Activated CD4-positive, alpha-beta T cell treated with anti-CD3 and anti-CD28 coated beads, Interleukin-2, amount 10 ng/mL, durations not matched to agents 24 days and 14 days (primary cell): ENCODE measurements around the gene SORCS2. TPM values are rescaled to one million over a fixed set of nuclear protein-coding genes. Genes with fewer than 3 reads are reported as not detected.

ENCODE experiments used
- DNase-seq: peaks from one replicate; pipeline ENCODE4 v3.0.0; 2022
- H3K27ac Mint-ChIP-seq: one replicate; pipeline ENCODE4 v1.8.0; 2022; ENCODE audit warnings: mild to moderate bottlenecking, mixed read lengths
- H3K27me3 Mint-ChIP-seq: one replicate; pipeline ENCODE4 v1.8.0; 2022; ENCODE audit warnings: mixed read lengths
- H3K36me3 Mint-ChIP-seq: one replicate; pipeline ENCODE4 v1.8.0; 2022; ENCODE audit warnings: low read depth, mild to moderate bottlenecking, mixed read lengths
- H3K4me1 Mint-ChIP-seq: one replicate; pipeline ENCODE4 v1.8.0; 2021; ENCODE audit warnings: mixed read lengths
- H3K4me3 Mint-ChIP-seq: one replicate; pipeline ENCODE4 v1.8.0; 2022; ENCODE audit warnings: mild to moderate bottlenecking, moderate library complexity, mixed read lengths
- H3K9me3 Mint-ChIP-seq: one replicate; pipeline ENCODE4 v1.8.0; 2021; ENCODE audit warnings: mixed read lengths
- intact Hi-C: fragments of 100-400 bp; cut with micrococcal nuclease; formaldehyde crosslinking; loops from one replicate; pipeline ENCODE4 v1.15.1; 2023
- total RNA-seq: library from RNA; stranded (reverse); gene quantifications from 2 replicates; pipeline ENCODE4 v1.2.3, GENCODE V29; 2022

The SORCS2 gene
- total RNA-seq, 1 donor from 2014 or later: not detected

DNA sequence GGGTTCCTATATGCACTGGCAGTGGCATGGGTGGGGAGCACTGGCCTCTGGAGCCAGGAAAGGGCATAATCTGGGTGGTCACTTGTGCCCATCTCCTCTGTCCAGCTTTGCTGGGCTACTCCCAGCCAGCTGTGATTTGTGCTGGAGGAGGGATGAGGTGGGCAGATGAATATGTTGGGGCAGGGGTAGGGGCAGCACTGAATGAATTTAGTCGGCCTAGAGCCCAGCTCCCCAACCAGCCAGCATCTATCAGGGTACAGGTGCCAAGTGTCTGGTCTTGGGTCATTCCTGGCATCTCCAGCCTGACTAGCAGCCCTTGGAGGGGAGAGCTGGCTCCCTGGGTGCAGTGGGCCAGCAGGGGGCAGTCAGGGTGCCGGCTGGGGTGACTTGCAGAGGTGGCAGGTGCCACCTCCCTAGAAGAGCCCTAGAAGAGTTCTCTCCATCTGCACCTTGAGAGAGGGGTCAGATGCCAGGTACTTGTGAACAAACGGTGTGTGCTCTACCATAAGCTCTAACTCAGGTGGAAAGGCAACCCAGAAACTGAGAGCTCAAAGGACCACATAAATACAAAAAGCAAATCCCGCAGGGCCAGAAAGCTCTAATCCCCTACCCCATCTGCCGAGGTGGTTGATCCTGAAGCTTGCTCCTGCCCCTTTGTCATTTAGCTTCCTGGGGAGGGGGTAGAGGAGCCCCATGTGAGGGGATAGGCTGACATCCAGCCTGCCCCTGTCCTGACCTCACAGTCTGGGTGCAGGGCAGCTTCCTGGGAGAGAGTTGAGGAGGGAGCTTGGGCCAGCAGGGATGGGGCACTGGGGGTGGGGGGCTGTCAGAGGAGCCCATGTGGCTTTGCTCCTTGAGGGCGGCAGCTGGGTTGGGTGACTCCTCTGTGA is 2.2 kb downstream of the SORCS2 start:
- no peaks in the 10 kb centered on the region for H3K9me3 Mint-ChIP-seq
- no peak overlapping the region for H3K4me3 Mint-ChIP-seq
- DNase-seq: peak; percentile 71
- no peaks in the 10 kb centered on the region for H3K36me3 Mint-ChIP-seq
- H3K27ac Mint-ChIP-seq: no peak overlapping the region
- H3K27me3 Mint-ChIP-seq: peaks cover 45% of the 10 kb centered on the region
- intact Hi-C loops: loop anchor here (5.0 kb wide), 1 partner anchor 523 kb away; no protein-coding TSS in a partner anchor
- H3K4me1 Mint-ChIP-seq: no peaks in the 10 kb centered on the region

DNA sequence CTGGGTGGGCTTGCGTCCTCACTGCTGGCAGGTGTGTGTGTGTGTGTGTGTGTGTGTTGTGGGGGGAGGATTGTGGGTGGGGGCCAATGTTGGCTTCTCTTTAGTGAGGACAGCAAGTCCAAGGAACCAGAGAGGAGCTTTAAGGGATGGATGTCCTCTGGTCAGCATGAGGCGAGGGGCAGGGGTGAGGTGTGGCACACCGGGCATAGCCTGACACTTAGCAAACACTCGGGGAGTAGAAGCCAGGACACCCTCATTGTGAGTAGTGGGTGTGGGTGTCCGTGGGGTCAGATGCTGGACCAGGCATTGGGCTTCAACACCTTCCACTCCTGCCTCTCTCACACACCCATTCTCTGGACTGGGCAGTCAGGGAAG is 2.8 kb downstream of the SORCS2 start:
- Mint-ChIP-seq H3K4me1 (no peaks in the 10 kb centered on the region), H3K27ac (no peak overlapping the region), H3K4me3 (no peak overlapping the region), H3K9me3 (no peaks in the 10 kb centered on the region), H3K36me3 (no peaks in the 10 kb centered on the region), H3K27me3 (peaks cover 42% of the 10 kb centered on the region)
- intact Hi-C loops: no loop called here
- no peak for DNase-seq

DNA sequence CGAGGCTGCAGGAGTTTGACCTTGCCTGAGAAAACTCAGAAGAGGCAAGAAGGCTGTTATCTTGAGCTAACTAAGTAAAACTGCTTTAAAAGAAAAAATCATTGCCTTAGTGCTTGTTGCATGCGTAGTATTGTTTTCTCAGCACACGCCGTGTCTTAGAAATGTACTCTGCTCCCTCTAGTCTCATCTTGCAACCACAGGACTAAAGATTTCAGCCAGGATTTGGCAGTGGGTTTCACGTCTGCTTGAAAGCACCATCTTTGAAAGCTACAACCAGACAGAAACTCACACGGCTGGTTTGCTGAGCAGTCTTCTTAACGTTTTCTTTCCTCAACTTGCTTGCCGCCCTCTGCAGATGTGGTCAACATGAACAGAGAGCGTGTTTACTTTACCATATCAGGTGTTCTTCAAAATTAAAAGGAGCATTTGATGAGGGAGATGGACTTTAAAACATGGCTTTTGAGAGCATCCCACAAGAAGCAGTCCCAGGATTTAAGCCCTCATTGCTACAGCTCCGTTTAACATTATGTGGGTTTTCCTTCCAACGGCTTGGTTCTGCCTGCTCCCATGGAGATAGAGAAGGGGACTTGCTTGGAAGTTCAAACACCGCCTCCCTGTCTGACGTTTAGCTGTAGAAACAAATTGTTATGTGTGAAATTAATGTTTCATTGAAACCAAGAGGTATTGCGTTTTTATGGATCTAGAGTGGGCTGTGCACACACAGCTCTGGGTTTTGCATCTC is 3.4 kb downstream of the SORCS2 start:
- H3K9me3 Mint-ChIP-seq: no peaks in the 10 kb centered on the region
- no peak for DNase-seq
- H3K4me1 Mint-ChIP-seq: no peaks in the 10 kb centered on the region
- H3K27me3 Mint-ChIP-seq: peaks cover 38% of the 10 kb centered on the region
- intact Hi-C loops: no loop called here
- no peak overlapping the region for H3K4me3 Mint-ChIP-seq
- H3K27ac Mint-ChIP-seq: no peak overlapping the region
- no peaks in the 10 kb centered on the region for H3K36me3 Mint-ChIP-seq

DNA sequence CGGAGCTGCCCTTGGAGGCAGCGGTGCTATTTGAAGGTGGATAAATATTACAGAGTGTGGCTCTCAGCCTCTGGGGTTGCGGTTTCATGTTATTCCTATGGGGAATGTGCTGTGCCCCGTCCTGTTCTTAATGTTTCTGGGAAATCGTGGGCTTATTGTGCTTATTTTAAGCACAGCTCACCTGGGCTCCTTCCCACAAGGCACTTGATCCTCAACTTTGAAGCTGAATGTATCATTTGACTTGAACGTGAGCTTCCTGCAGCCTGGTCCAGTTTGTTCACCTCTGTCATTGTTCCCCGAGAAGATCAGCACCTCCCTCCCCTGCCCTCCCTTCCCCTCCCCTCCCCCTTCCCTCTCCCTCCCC is 3.9 kb downstream of the SORCS2 start:
- intact Hi-C loops: no loop called here
- no peak for DNase-seq
- Mint-ChIP-seq H3K4me1 (no peaks in the 10 kb centered on the region), H3K27me3 (peaks cover 39% of the 10 kb centered on the region), H3K27ac (no peak overlapping the region), H3K36me3 (no peaks in the 10 kb centered on the region), H3K4me3 (no peak overlapping the region), H3K9me3 (no peaks in the 10 kb centered on the region)

DNA sequence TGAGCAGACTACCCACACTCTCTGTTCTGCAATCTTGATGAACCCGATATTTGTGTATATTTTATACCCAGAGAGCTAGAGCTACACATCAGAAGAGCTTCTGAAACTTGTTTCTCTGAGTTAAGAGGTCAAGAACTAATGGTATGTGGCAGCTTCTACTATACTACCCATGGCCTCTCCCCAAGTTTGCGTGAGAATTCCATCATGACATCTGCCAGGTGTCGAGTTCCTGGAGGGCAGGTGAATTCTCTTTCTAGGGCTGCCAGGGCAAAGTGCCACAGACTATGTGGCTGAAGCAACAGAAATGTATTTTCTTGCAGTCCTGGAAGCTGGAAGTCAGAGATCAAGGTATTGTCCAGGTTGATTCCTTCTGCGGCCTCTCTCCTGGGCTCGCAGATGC is 4.4 kb downstream of the SORCS2 start:
- no peaks in the 10 kb centered on the region for H3K9me3 Mint-ChIP-seq
- H3K4me3 Mint-ChIP-seq: no peak overlapping the region
- no peak for DNase-seq
- peaks cover 41% of the 10 kb centered on the region for H3K27me3 Mint-ChIP-seq
- no peaks in the 10 kb centered on the region for H3K36me3 Mint-ChIP-seq
- intact Hi-C loops: no loop called here
- H3K27ac Mint-ChIP-seq: no peak overlapping the region
- no peaks in the 10 kb centered on the region for H3K4me1 Mint-ChIP-seq

DNA sequence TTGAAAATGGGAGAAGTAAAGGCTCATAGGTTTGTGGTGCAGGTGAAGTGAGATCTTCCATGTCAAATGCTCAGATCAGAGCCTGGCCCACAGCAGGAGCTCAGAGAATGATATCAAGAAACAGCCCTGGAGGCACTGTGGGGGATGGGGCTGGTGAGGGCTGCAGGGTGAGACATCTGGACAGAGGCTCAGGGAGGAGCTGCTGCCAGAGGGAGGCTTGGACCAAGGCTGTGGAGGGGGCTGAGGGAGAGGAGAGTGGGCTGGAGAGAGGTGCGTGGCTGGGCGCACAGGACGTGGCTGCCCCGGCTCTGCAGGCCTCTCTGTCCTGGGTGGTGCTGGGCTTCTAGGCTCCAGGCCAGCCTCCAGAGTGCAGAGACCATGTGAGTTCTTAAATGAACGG is 5.6 kb downstream of the SORCS2 start:
- intact Hi-C loops: no loop called here
- H3K4me3 Mint-ChIP-seq: no peak overlapping the region
- H3K4me1 Mint-ChIP-seq: no peaks in the 10 kb centered on the region
- no peak for DNase-seq
- H3K27ac Mint-ChIP-seq: no peak overlapping the region
- H3K9me3 Mint-ChIP-seq: no peaks in the 10 kb centered on the region
- no peaks in the 10 kb centered on the region for H3K36me3 Mint-ChIP-seq
- peaks cover 38% of the 10 kb centered on the region for H3K27me3 Mint-ChIP-seq

DNA sequence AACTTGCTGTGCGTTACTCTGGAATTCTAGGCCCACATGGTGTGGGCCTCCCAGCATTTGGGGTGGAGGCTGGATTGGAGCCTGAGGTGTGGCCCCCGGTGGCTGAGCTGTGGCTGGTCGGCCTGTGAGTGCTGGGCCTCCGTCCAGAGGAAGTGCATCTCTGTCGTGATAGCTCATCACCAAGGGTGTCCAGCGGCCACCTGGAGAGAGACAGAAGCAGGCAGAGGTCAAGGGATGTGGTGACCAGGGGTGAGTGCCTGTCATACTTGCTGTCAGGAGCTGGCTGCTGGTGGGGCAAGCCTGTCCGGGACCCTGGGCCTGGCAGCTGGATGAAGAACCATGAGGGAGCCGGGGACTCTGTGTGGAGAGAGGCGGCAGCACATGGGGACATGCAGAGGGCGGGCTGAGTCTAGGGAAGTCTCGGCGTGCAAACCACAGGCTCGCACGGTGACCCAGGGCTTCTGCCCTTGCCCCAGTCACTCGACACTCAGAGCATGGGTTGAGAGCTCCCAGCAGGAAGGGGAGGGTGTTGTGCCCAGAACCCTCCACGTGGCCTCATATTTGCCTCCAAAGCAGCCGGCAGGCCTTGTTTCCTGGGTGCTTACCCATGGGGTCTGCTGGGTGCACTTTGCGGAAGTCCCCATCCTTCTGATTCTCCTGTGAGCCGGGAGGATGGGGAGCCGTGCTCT is 6.2 kb downstream of the SORCS2 start:
- no peaks in the 10 kb centered on the region for H3K36me3 Mint-ChIP-seq
- no peaks in the 10 kb centered on the region for H3K4me1 Mint-ChIP-seq
- peaks cover 35% of the 10 kb centered on the region for H3K27me3 Mint-ChIP-seq
- no peak overlapping the region for H3K27ac Mint-ChIP-seq
- H3K9me3 Mint-ChIP-seq: no peaks in the 10 kb centered on the region
- no peak for DNase-seq
- intact Hi-C loops: no loop called here
- H3K4me3 Mint-ChIP-seq: no peak overlapping the region

DNA sequence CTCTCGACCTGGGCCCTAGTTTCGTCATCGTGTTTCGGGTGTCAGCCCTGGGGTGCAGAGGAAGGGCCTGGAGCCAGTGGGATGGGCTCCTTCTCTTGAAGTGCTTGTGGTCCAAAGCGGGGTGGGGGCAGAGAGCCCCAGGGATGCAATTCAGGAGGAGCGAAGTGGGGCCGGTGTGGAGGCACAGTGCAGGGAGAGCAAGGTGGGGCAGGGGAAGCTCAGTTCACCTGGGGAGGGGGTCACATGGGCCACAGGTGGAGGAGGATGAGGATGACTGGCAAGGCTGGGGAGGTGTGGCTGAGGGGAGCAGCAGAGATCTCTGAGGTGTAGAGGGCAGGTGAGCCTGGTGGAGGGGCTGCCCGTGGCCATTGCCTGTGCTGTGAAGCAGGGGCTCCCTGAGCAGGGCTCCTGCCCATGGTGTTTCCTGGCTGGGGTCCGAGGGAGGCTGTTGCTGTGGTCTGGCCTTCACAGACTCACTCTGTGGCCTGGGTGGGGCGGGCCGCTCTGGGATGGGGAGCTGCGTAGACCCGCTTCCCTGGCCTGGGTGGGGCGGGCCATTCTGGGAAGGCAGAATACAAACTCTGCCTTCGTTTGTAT is 6.9 kb downstream of the SORCS2 start:
- no peaks in the 10 kb centered on the region for H3K4me1 Mint-ChIP-seq
- H3K4me3 Mint-ChIP-seq: no peak overlapping the region
- no peaks in the 10 kb centered on the region for H3K9me3 Mint-ChIP-seq
- H3K36me3 Mint-ChIP-seq: no peaks in the 10 kb centered on the region
- peaks cover 30% of the 10 kb centered on the region for H3K27me3 Mint-ChIP-seq
- intact Hi-C loops: no loop called here
- no peak for DNase-seq
- H3K27ac Mint-ChIP-seq: no peak overlapping the region

DNA sequence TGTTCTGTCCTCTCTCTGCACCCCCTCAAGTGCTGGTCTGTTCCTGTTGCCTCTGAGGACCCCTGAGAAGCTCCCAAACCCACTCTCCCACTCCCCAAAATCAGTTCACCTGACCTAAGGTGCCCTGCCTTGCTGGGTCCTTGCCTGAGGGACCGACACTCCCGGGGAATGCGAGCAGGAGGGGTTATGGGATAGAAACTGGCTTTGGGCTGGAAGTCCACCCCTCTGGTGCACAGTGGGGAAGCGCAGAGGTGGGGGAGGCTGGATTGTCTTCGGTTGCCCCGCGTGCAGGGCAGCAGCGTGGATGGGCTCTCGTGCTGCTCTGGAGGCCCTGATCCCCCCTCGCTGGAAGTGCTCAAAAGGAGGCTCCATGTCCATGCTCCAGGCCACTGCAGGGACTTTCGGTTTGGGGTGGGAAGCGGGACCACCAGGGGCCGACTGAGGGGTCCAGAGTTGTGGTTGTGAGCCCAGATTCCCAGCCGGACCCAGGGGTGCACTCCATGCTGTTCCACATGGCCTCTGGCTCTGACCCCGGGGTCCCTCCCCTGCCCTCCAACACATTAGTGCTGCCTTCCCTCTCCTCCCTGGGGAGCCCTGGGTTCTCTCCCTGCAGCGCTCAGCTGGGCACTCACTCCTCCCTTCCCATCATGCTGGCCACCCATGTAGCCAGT is 7.6 kb downstream of the SORCS2 start:
- H3K4me1 Mint-ChIP-seq: no peaks in the 10 kb centered on the region
- H3K27me3 Mint-ChIP-seq: peaks cover 24% of the 10 kb centered on the region
- H3K36me3 Mint-ChIP-seq: no peaks in the 10 kb centered on the region
- DNase-seq: no peak
- no peak overlapping the region for H3K4me3 Mint-ChIP-seq
- no peaks in the 10 kb centered on the region for H3K9me3 Mint-ChIP-seq
- no peak overlapping the region for H3K27ac Mint-ChIP-seq
- intact Hi-C loops: no loop called here

DNA sequence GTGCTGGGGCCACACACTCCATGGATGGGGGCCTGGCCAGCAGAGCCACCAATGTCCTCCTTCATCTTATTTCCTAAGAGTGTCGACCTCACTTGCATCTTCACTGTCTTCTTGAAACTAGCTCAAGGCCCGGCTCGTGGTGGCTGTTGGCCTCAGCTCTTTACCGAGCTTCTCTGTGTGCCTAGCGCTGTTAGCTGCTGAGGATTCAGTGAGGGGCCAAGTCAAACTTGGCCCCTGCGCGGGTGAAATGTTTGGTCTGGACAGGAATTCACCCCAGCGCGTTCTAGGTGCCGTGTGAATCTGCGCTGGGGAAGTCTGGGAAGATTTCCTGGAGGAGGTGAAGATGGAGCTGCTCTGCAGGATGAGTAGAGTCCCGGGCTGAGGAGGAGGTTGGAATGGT is 8.5 kb downstream of the SORCS2 start:
- no peaks in the 10 kb centered on the region for H3K9me3 Mint-ChIP-seq
- no peak overlapping the region for H3K27ac Mint-ChIP-seq
- H3K4me3 Mint-ChIP-seq: no peak overlapping the region
- H3K4me1 Mint-ChIP-seq: no peaks in the 10 kb centered on the region
- no peaks in the 10 kb centered on the region for H3K36me3 Mint-ChIP-seq
- H3K27me3 Mint-ChIP-seq: peaks cover 16% of the 10 kb centered on the region
- no peak for DNase-seq
- intact Hi-C loops: no loop called here

DNA sequence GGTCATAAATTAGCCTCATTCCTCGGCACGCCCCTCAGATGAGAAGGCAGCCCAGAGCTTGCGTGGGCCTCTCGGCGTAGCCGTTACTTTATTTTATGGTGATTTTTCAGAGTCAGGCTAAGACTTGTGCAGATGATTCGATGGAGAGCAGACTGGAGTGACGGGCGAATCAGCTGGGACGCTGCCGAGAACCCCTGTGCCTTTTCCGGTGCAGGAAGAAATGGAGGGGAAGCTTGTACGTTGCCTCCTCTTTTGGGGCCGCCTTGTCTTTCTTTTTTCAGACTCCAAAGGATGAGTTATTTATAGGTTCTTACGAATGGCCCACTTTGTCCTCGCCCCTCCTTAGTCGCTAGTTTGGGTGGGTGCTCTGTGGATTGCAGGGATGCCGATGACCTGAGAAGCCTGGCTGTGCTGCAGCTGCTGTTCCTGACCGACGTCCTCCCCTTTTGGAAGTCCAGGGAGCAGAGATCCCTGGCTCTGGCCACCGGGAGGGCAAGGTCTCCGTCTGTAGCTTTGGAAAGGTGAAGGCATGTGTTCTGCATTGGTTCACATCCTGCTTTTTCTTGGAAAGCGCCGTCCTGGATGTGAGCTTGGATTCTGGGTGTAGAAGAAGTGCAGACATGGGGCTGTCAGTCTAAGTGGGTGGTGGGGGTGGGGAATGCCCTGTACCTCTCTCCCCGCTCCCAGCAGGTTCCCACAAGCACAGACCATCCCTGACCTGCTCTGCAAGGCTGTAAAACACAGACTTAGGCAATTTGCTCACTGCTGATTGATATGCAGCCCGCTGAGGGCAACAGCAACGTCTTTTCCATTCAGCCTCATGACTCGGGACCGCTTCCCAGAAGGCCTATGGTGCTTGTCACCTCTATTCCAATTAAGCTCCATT is 9.3 kb downstream of the SORCS2 start:
- intact Hi-C loops: no loop called here
- H3K4me3 Mint-ChIP-seq: no peak overlapping the region
- no peaks in the 10 kb centered on the region for H3K36me3 Mint-ChIP-seq
- no peaks in the 10 kb centered on the region for H3K9me3 Mint-ChIP-seq
- no peaks in the 10 kb centered on the region for H3K4me1 Mint-ChIP-seq
- no peak for DNase-seq
- H3K27me3 Mint-ChIP-seq: peaks cover 9% of the 10 kb centered on the region
- H3K27ac Mint-ChIP-seq: no peak overlapping the region

DNA sequence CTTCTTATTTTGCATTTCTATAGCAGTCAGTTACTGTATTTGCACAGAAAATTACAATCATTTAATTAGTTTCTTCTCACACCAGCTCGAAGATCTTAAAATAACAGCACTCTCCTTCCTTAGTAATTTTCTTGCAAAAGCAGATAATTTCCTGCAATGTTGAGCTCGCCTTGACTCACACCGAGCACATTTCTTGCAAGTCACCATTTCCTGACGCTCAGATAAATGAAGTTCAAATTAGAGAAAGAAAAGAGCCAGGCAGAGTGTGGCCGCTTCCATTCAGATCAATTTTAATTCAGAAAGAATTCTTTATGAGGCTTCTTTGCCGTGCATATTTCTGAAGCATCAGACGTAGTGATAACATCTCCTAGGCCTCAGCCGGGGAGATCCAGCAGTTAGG is 10.1 kb downstream of the SORCS2 start:
- Mint-ChIP-seq H3K27me3 (peaks cover 8% of the 10 kb centered on the region), H3K9me3 (no peaks in the 10 kb centered on the region), H3K36me3 (no peaks in the 10 kb centered on the region), H3K4me3 (no peak overlapping the region), H3K4me1 (no peaks in the 10 kb centered on the region), H3K27ac (no peak overlapping the region)
- no peak for DNase-seq
- intact Hi-C loops: no loop called here
